OCI-LY7 (cell line): ENCODE data around the gene AARSD1. TPM values are rescaled to one million over a fixed set of nuclear protein-coding genes. Genes with fewer than 3 reads are reported as not detected.
"Not testable (repeated sequence)": the region's sequence is repeated elsewhere in the genome, so short reads cannot be mapped to it uniquely, and the experiment has no call there.

Experiments used
- BruUV-seq: library from RNA; stranded (reverse); fragments of 400-500 nt; replicated peaks from 2 replicates; lab custom pipeline; 2021; lab: Mats Ljungman, UMichigan
- CTCF ChIA-PET: fragments of 300-600 bp; sonication (Branson Sonifier 250); formaldehyde crosslinking; loops from one replicate; lab custom pipeline; 2022; ENCODE audit warnings: antibody characterized with exemption; ENCODE audit not compliant: unreplicated experiment; lab: Charles Lee
- POLR2A ChIA-PET: fragments of 300-600 bp; sonication (Branson Sonifier 250); formaldehyde crosslinking; loops from one replicate; lab custom pipeline; 2022; ENCODE audit warnings: antibody characterized with exemption; lab: Charles Lee
- DNase-seq: peaks from one replicate; pipeline ENCODE4 v3.0.0-alpha.2; 2015; ENCODE audit warnings: low spot score
- H2AFZ ChIP-seq: fragments of 200-600 bp; sonication (generic), shearing (Covaris generic); 2 replicates; pipeline ENCODE4 v1.6.1; 2014; ENCODE audit warnings: mild to moderate bottlenecking, antibody characterized with exemption, low read length, moderate library complexity
- H3K27ac ChIP-seq: fragments of 200-600 bp; sonication (generic); 2 replicates; pipeline ENCODE4 v1.5.1; 2014; ENCODE audit warnings: mixed run types, low read depth, mild to moderate bottlenecking, moderate library complexity, low read length, inconsistent platforms; ENCODE audit not compliant: poor library complexity, severe bottlenecking
- H3K36me3 ChIP-seq: fragments of 200-600 bp; sonication (generic); 2 replicates; pipeline ENCODE4 v1.6.1; 2014; ENCODE audit warnings: mild to moderate bottlenecking, antibody characterized with exemption, low read length, moderate library complexity, mixed read lengths; ENCODE audit not compliant: insufficient read depth
- H3K4me1 ChIP-seq: fragments of 200-600 bp; sonication (generic); 2 replicates; pipeline ENCODE4 v1.5.1; 2014; ENCODE audit warnings: mild to moderate bottlenecking, low read length; ENCODE audit not compliant: insufficient read depth, poor library complexity, severe bottlenecking
- H3K4me2 ChIP-seq: fragments of 200-600 bp; sonication (generic); 2 replicates; pipeline ENCODE4 v1.6.1; 2014; ENCODE audit warnings: mild to moderate bottlenecking, low read length
- H3K4me3 ChIP-seq: fragments of 200-600 bp; sonication (generic); 2 replicates; pipeline ENCODE4 v1.5.1; 2014; ENCODE audit warnings: mild to moderate bottlenecking, low read depth, low read length; ENCODE audit not compliant: poor library complexity, severe bottlenecking
- H3K79me2 ChIP-seq: fragments of 200-600 bp; sonication (generic); 2 replicates; pipeline ENCODE4 v1.6.1; 2016; ENCODE audit warnings: low read depth, mild to moderate bottlenecking, low read length, moderate library complexity, mixed read lengths; ENCODE audit not compliant: insufficient read depth
- H3K9me2 ChIP-seq: fragments of 200-600 bp; sonication (generic); 2 replicates; pipeline ENCODE4 v1.6.1; 2016; ENCODE audit warnings: mild to moderate bottlenecking, low read length, mixed read lengths; ENCODE audit not compliant: insufficient read depth
- H3K9me3 ChIP-seq: fragments of 200-600 bp; sonication (generic); 2 replicates; pipeline ENCODE4 v1.6.1; 2014; ENCODE audit warnings: mild to moderate bottlenecking, mixed run types, low read length, mixed read lengths
- H4K20me1 ChIP-seq: fragments of 200-600 bp; sonication (generic); 2 replicates; pipeline ENCODE4 v1.6.1; 2014; ENCODE audit warnings: mild to moderate bottlenecking, antibody characterized with exemption, low read length, moderate library complexity, mixed read lengths; ENCODE audit not compliant: insufficient read depth
- CTCF ChIP-seq: fragments of 200-600 bp; sonication (generic); conservative IDR thresholded peaks from 2 replicates; pipeline ENCODE4 v1.5.1; 2014; ENCODE audit warnings: mild to moderate bottlenecking, antibody characterized with exemption, low read length, moderate library complexity, mixed read lengths
- EZH2phosphoT487 ChIP-seq: fragments of 200-600 bp; sonication (generic); IDR thresholded peaks from 2 replicates; pipeline ENCODE4 v1.6.1; 2018; ENCODE audit warnings: low read depth, borderline replicate concordance, mild to moderate bottlenecking, mixed run types, antibody characterized with exemption, low read length, moderate library complexity, mixed read lengths
- intact Hi-C: fragments of 100-400 bp; cut with micrococcal nuclease; formaldehyde crosslinking; loops from one replicate; pipeline ENCODE4 v1.10.0; 2022; ENCODE audit not compliant: unreplicated experiment
- total RNA-seq, 2 experiments: library from RNA; depleted of rRNA in 1 of 2; stranded (reverse); fragments of >200 nt in 1 of 2; shearing (Covaris generic) in 1 of 2; gene quantifications; 2 replicates each; pipeline ENCODE4 v1.2.3, GENCODE V29; 2014 to 2022

Gene AARSD1
- total RNA-seq, 2 experiments from 2014 or later = 26.9 to 31.7 TPM

- Histone ChIP-seq H3K9me3 (no peaks in the 10 kb centered on the region), H3K36me3 (no peaks in the 10 kb centered on the region), H3K27ac (no peak overlapping the region), H3K9me2 (no peaks in the 10 kb centered on the region), H3K4me3 (no peak overlapping the region), H2AFZ (no peak overlapping the region), H3K79me2 (no peaks in the 10 kb centered on the region), H3K4me2 (no peak overlapping the region), H4K20me1 (no peaks in the 10 kb centered on the region), H3K4me1 (peaks cover 10% of the 10 kb centered on the region)
- intact Hi-C loops = no loop called here
- no TSS peak for BruUV-seq
- no peak for TF ChIP-seq EZH2phosphoT487
- TF ChIP-seq CTCF = no peak
- CTCF ChIA-PET = no interaction called here
- no peak for DNase-seq
- POLR2A ChIA-PET = no interaction called here
Observed at GRCh38 chr17:42975265-42975664, 11.0 kb upstream of the AARSD1 start.

- BruUV-seq, H3K36me3 ChIP-seq, H3K9me2 ChIP-seq, H3K9me3 ChIP-seq, H3K4me3 ChIP-seq, intact Hi-C loops, H3K79me2 ChIP-seq, DNase-seq, POLR2A ChIA-PET, H3K4me2 ChIP-seq, H2AFZ ChIP-seq, CTCF ChIA-PET, H4K20me1 ChIP-seq, H3K27ac ChIP-seq: not testable (repeated sequence)
- H3K4me1 ChIP-seq = peaks cover 18% of the 10 kb centered on the region
Observed at GRCh38 chr17:42973323-42973722, 9.1 kb upstream of the AARSD1 start.

- H3K4me1 ChIP-seq = peaks cover 19% of the 10 kb centered on the region
- ChIA-PET POLR2A (interaction anchor here (0.7 kb wide), 1 partner anchor 33 kb away, joined by 5 read pairs; no protein-coding TSS in a partner anchor), CTCF (no interaction called here)
- intact Hi-C loops = no loop called here
- no peak overlapping the region for H2AFZ ChIP-seq
- H3K36me3 ChIP-seq = no peaks in the 10 kb centered on the region
- no TSS peak for BruUV-seq
- H3K4me2 ChIP-seq = no peak overlapping the region
- no peak overlapping the region for H3K4me3 ChIP-seq
- no peak for DNase-seq
- no peaks in the 10 kb centered on the region for H3K9me2 ChIP-seq
- no peaks in the 10 kb centered on the region for H3K9me3 ChIP-seq
- no peak for TF ChIP-seq EZH2phosphoT487
- no peak for TF ChIP-seq CTCF
- no peaks in the 10 kb centered on the region for H4K20me1 ChIP-seq
- no peaks in the 10 kb centered on the region for H3K79me2 ChIP-seq
- no peak overlapping the region for H3K27ac ChIP-seq
Observed at GRCh38 chr17:42971589-42971988, 7.3 kb upstream of the AARSD1 start.
